GM21529 (cell line): ENCODE results near the gene KCNIP3.
A peak's percentile ranks its signal among the peaks of the same experiment; 100 is the strongest.

Source experiments
- ATAC-seq: cut with Tn5 transposase; IDR thresholded peaks from one replicate; pipeline ENCODE4 v1.9.1; 2021; ENCODE audit not compliant: unreplicated experiment

The KCNIP3 gene

GRCh38 chr2:95327861-95328260 lies 30.7 kb downstream of the KCNIP3 start:
- ATAC-seq, result no peak

GRCh38 chr2:95328358-95329125 lies 31.4 kb downstream of the KCNIP3 start:
- ATAC-seq, result no peak

GRCh38 chr2:95329401-95329800 lies 32.3 kb downstream of the KCNIP3 start:
- ATAC-seq, result no peak

- no peak for ATAC-seq
Measured at GRCh38 chr2:95329891-95330793, 33.0 kb downstream of the KCNIP3 start.

GRCh38 chr2:95330794-95331338 lies 33.7 kb downstream of the KCNIP3 start:
- no peak for ATAC-seq

GRCh38 chr2:95331606-95332005 lies 34.5 kb downstream of the KCNIP3 start:
- ATAC-seq, result no peak

GRCh38 chr2:95332036-95332435 lies 34.9 kb downstream of the KCNIP3 start:
- ATAC-seq, result no peak

GRCh38 chr2:95333056-95333455 lies 35.9 kb downstream of the KCNIP3 start:
- no peak for ATAC-seq

- no peak for ATAC-seq
Measured at GRCh38 chr2:95333888-95334338, 36.8 kb downstream of the KCNIP3 start.

- no peak for ATAC-seq
Measured at GRCh38 chr2:95334916-95335641, 37.9 kb downstream of the KCNIP3 start.

GRCh38 chr2:95336406-95336805 lies 39.3 kb downstream of the KCNIP3 start:
- no peak for ATAC-seq

GRCh38 chr2:95337829-95338228 lies 40.7 kb downstream of the KCNIP3 start:
- ATAC-seq, result no peak

- no peak for ATAC-seq
Measured at GRCh38 chr2:95342556-95343320, 45.6 kb downstream of the KCNIP3 start.

GRCh38 chr2:95343429-95344214 lies 46.5 kb downstream of the KCNIP3 start:
- ATAC-seq, result no peak

GRCh38 chr2:95344215-95344583 lies 47.1 kb downstream of the KCNIP3 start:
- ATAC-seq, result no peak

- no peak for ATAC-seq
Measured at GRCh38 chr2:95344656-95345055, 47.5 kb downstream of the KCNIP3 start.

- no peak for ATAC-seq
Measured at GRCh38 chr2:95345081-95345562, 48.0 kb downstream of the KCNIP3 start.

- ATAC-seq, result peak; percentile 81
Measured at GRCh38 chr2:95345563-95346230, 48.5 kb downstream of the KCNIP3 start.

- peak; percentile 24 for ATAC-seq
Measured at GRCh38 chr2:95346231-95346737, 49.1 kb downstream of the KCNIP3 start.
